ENCODE data around the gene EPB41.

DNA sequence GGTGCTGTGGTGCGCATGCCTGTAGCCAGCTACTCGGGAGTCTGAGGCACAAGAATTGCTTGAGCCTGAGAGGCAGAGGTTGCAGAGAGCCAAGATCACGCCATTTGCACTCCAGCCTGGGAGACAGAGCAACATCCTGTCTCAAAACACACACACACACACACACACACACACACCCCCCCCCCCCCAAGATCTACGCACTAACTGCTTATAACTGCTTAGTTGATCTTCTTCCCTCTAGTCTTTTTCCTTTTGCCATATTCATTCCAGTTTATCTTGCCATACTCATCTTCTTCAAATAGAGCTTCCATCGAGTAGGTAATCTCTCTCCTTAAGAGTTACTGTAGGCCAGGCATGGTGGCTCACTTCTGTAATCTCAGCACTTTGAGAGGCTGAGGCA lies 20.9 kb downstream of the EPB41 start:
- TF ChIP-seq, protein P1, sequence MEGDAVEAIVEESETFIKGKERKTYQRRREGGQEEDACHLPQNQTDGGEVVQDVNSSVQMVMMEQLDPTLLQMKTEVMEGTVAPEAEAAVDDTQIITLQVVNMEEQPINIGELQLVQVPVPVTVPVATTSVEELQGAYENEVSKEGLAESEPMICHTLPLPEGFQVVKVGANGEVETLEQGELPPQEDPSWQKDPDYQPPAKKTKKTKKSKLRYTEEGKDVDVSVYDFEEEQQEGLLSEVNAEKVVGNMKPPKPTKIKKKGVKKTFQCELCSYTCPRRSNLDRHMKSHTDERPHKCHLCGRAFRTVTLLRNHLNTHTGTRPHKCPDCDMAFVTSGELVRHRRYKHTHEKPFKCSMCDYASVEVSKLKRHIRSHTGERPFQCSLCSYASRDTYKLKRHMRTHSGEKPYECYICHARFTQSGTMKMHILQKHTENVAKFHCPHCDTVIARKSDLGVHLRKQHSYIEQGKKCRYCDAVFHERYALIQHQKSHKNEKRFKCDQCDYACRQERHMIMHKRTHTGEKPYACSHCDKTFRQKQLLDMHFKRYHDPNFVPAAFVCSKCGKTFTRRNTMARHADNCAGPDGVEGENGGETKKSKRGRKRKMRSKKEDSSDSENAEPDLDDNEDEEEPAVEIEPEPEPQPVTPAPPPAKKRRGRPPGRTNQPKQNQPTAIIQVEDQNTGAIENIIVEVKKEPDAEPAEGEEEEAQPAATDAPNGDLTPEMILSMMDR (IDR thresholded peaks at IDR 0.05): no peak
- TF ChIP-seq POLR2AphosphoS5 (IDR thresholded peaks at IDR 0.05): no peak

Measured in prostate gland (tissue), 2 donors.